Endothelial cell (in vitro differentiated cells): ENCODE data around the gene MEAF6. TPM values are rescaled to one million over a fixed set of nuclear protein-coding genes. Genes with fewer than 3 reads are reported as not detected.

Source experiments
- DNase-seq: peaks from one replicate; pipeline ENCODE4 v3.0.0; 2021; ENCODE audit warnings: low spot score
- H3K27ac Mint-ChIP-seq: one replicate; pipeline ENCODE4 v1.8.0; 2021; ENCODE audit warnings: mixed read lengths, inconsistent platforms; ENCODE audit not compliant: unreplicated experiment
- H3K27me3 Mint-ChIP-seq: one replicate; pipeline ENCODE4 v1.8.0; 2021; ENCODE audit warnings: mild to moderate bottlenecking, moderate library complexity, mixed read lengths, inconsistent platforms; ENCODE audit not compliant: unreplicated experiment
- H3K36me3 Mint-ChIP-seq: one replicate; pipeline ENCODE4 v1.8.0; 2021; ENCODE audit warnings: mild to moderate bottlenecking, low read depth, mixed read lengths, inconsistent platforms; ENCODE audit not compliant: unreplicated experiment
- H3K4me1 Mint-ChIP-seq: one replicate; pipeline ENCODE4 v1.8.0; 2021; ENCODE audit warnings: mild to moderate bottlenecking, mixed read lengths, inconsistent platforms; ENCODE audit not compliant: unreplicated experiment
- H3K4me3 Mint-ChIP-seq: one replicate; pipeline ENCODE4 v1.8.0; 2021; ENCODE audit warnings: mild to moderate bottlenecking, mixed read lengths, inconsistent platforms; ENCODE audit not compliant: unreplicated experiment
- H3K9me3 Mint-ChIP-seq: one replicate; pipeline ENCODE4 v1.8.0; 2021; ENCODE audit warnings: mixed read lengths, inconsistent platforms; ENCODE audit not compliant: unreplicated experiment
- CTCF ChIP-seq: fragments of 200-600 bp; sonication (generic); IDR thresholded peaks from one replicate; pipeline ENCODE4 v1.5.0; 2021; ENCODE audit warnings: antibody characterized with exemption; ENCODE audit not compliant: unreplicated experiment
- total RNA-seq: library from RNA; stranded (reverse); fragmentation: NEBNext Ultra II Directional; extraction: Animal tissue kit (Norgen Biotek cat#: 25700); gene quantifications from one replicate; pipeline ENCODE4 v1.2.1, GENCODE V29; 2021; ENCODE audit not compliant: unreplicated experiment

Gene MEAF6
- total RNA-seq, 1 donor from 2014 or later: 50.6 TPM

DNA sequence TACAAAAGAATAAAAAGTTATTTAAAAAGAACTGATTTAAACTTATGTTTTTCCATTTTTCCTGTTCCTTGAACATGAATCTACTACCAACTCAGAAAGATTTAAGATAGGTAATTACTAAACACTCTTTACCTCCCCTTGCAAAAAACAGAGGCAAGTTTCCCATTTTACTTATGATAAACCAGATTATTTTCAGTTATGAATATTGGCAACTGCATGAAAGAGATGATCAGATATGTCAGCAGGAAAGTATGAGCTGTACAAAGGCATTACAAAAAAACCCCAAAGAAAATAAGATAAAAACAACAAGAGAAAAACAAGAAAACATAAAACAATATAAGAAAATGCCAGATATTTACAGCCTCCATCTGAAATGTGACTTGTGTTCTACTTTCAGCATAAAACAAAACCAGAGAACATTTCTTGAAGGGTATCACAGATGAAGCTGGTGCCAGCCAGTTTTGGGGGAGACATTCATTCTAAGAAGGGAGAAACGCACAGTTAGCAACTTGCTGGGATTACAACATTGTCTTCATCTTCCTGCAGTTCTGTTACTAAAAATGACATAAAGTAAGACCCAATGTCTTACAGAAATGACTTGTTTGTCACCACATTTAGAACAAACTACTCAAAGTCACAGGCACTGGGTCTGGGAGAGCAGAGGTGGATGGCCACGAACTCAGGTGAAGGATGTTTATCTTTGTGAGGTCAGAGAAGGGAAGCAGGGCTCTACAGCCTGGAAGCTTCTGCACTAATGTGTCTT lies 21.0 kb downstream of the MEAF6 start:
- Mint-ChIP-seq H3K36me3 (peaks cover 19% of the 10 kb centered on the region), H3K27me3 (no peaks in the 10 kb centered on the region), H3K4me1 (peaks cover 3% of the 10 kb centered on the region), H3K27ac (no peak overlapping the region), H3K9me3 (no peaks in the 10 kb centered on the region), H3K4me3 (no peak overlapping the region)
- no peak for TF ChIP-seq CTCF
- DNase-seq: no peak

DNA sequence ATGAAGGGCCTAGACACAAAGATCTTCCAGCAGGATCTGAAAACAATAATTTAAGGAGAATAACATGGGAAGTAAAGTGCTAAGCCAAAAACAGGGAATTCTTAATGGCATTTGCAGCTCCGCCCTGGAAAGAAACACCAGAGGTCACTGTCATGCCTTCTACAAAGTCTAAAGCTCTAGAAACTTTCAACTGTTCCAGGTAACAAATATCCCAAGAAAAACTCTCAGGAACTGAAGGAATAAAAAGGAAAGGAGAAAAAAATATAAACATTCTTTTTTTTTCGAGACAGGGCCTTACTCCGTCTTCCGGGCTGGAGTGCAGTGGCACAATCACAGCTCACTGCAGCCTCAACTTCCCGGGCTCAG lies 27.0 kb downstream of the MEAF6 start:
- no peak for DNase-seq
- Mint-ChIP-seq H3K4me1 (peaks cover 14% of the 10 kb centered on the region), H3K4me3 (peak overlapping the region; percentile 23), H3K27me3 (peaks cover 1% of the 10 kb centered on the region), H3K36me3 (peaks cover 14% of the 10 kb centered on the region), H3K27ac (no peak overlapping the region), H3K9me3 (no peaks in the 10 kb centered on the region)
- TF ChIP-seq CTCF: no peak

GRCh38 chr1:37486680-37487618 lies 27.6 kb downstream of the MEAF6 start:
- peaks cover 19% of the 10 kb centered on the region for H3K36me3 Mint-ChIP-seq
- DNase-seq: peak; percentile 88
- H3K9me3 Mint-ChIP-seq: no peaks in the 10 kb centered on the region
- H3K4me1 Mint-ChIP-seq: peaks cover 14% of the 10 kb centered on the region
- H3K27me3 Mint-ChIP-seq: peaks cover 1% of the 10 kb centered on the region
- H3K4me3 Mint-ChIP-seq: peak overlapping the region; percentile 31
- peak overlapping the region; percentile 52 for H3K27ac Mint-ChIP-seq
- TF ChIP-seq CTCF: peak; percentile 96

- Mint-ChIP-seq H3K4me3 (no peak overlapping the region), H3K9me3 (no peaks in the 10 kb centered on the region), H3K36me3 (peaks cover 27% of the 10 kb centered on the region), H3K27me3 (peaks cover 1% of the 10 kb centered on the region), H3K4me1 (peaks cover 14% of the 10 kb centered on the region), H3K27ac (no peak overlapping the region)
- DNase-seq: no peak
- TF ChIP-seq CTCF: no peak
These were observed 28.5 kb downstream of the MEAF6 start for GRCh38 chr1:37485902-37486679.
